Nephron (organoid): ENCODE data around the gene EXPH5.

Source experiments
- H3K27ac Mint-ChIP-seq, 3 experiments: 2 replicates each; pipeline ENCODE4 v1.8.0; 2020; ENCODE audit warnings: mixed read lengths in 3 of 3, mild to moderate bottlenecking in 2 of 3, moderate library complexity in 1 of 3
- H3K27me3 Mint-ChIP-seq: 2 replicates; pipeline ENCODE4 v1.8.0; 2021; ENCODE audit warnings: low read depth, mild to moderate bottlenecking, moderate library complexity, mixed read lengths
- H3K36me3 Mint-ChIP-seq: 2 replicates; pipeline ENCODE4 v1.8.0; 2020; ENCODE audit warnings: low read depth, mixed read lengths
- H3K4me1 Mint-ChIP-seq: 2 replicates; pipeline ENCODE4 v1.8.0; 2020; ENCODE audit warnings: mixed read lengths
- H3K4me3 Mint-ChIP-seq, 3 experiments: 2 replicates each; pipeline ENCODE4 v1.8.0; 2020; ENCODE audit warnings: mild to moderate bottlenecking in 3 of 3, mixed read lengths in 3 of 3, moderate library complexity in 2 of 3
- H3K9me3 Mint-ChIP-seq: 2 replicates; pipeline ENCODE4 v1.8.0; 2020; ENCODE audit warnings: mixed read lengths
- TF ChIP-seq, protein P1 (sequence below), 3 experiments: fragments of 200-600 bp; sonication (generic); IDR thresholded peaks; one replicate each; pipeline ENCODE4 v1.5.0; 2021; ENCODE audit warnings: antibody characterized with exemption in 3 of 3; ENCODE audit not compliant: unreplicated experiment in 3 of 3

EXPH5 gene

DNA sequence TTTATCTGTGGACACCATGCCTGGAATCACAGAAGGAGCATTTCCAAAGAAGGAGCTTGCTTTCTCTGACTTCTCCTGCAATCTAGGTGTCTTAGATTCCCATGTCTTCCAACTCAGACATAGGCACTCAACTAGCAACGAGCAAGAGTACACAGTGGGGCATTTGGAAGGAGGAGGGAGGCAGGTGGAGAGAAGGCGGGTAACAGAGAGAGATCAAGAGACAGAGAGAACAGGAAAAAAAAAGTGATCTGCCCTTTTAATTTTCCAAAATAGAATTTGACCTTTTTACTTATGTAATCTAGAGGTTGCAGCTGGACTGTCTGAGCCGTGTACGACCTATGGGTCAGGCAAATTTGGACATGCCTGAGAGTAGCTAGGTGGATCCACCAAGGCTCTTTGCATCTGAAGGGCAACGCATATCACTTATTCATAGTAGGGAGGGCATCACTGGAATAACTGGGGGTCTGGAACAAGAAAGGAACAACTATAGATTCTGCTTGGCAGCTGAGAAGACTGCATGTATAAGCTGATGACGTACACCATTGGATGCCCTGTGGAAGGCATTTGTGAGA is 58.1 kb downstream of the EXPH5 start:
- H3K4me1 Mint-ChIP-seq, result peaks cover 19% of the 10 kb centered on the region

DNA sequence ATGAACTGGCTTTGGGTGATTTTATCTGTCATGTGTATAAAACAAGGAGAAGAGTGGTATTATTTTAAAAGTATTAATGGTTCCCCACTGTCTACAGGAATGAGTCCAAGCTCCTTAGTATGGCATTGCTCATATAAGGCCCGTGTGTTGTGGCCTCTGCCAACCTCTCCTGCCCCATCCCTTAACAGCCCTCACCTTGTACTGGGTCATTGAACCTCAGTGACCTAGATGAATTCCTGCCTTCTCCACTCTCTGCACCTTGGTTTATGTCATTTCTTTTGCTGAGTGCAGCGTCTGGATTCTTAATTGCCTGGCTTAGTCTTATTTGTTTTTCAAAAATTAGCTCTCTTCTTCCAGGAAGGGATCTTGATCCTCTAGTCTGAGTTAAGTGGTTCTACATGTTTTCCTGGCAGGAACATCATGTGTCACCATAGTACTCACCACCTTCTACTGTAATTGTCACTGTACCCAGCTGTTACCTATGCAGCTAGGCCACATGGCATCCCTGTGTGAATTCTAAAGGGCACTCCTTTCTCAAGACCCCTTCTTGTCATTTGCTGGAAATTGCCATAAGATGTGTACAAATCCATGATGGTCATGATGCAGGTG is 59.2 kb downstream of the EXPH5 start:
- Mint-ChIP-seq H3K4me1 (peaks cover 19% of the 10 kb centered on the region), H3K27ac (no peak overlapping the region), H3K9me3 (no peaks in the 10 kb centered on the region), H3K4me3 (no peak overlapping the region), H3K27me3 (no peaks in the 10 kb centered on the region), H3K36me3 (peaks cover 3% of the 10 kb centered on the region)
- TF ChIP-seq, protein P1, sequence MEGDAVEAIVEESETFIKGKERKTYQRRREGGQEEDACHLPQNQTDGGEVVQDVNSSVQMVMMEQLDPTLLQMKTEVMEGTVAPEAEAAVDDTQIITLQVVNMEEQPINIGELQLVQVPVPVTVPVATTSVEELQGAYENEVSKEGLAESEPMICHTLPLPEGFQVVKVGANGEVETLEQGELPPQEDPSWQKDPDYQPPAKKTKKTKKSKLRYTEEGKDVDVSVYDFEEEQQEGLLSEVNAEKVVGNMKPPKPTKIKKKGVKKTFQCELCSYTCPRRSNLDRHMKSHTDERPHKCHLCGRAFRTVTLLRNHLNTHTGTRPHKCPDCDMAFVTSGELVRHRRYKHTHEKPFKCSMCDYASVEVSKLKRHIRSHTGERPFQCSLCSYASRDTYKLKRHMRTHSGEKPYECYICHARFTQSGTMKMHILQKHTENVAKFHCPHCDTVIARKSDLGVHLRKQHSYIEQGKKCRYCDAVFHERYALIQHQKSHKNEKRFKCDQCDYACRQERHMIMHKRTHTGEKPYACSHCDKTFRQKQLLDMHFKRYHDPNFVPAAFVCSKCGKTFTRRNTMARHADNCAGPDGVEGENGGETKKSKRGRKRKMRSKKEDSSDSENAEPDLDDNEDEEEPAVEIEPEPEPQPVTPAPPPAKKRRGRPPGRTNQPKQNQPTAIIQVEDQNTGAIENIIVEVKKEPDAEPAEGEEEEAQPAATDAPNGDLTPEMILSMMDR (IDR thresholded peaks at IDR 0.05; ENCODE audit: unreplicated experiment in 3 of 3), result no peak

More for the DNA sequence above, 58.1 kb downstream of the EXPH5 start:
- Mint-ChIP-seq H3K4me3 (no peak overlapping the region), H3K9me3 (no peaks in the 10 kb centered on the region), H3K27me3 (no peaks in the 10 kb centered on the region), H3K36me3 (peaks cover 3% of the 10 kb centered on the region), H3K27ac (no peak overlapping the region)
- TF ChIP-seq, protein P1 (IDR thresholded peaks at IDR 0.05; ENCODE audit: unreplicated experiment in 3 of 3), result no peak

DNA sequence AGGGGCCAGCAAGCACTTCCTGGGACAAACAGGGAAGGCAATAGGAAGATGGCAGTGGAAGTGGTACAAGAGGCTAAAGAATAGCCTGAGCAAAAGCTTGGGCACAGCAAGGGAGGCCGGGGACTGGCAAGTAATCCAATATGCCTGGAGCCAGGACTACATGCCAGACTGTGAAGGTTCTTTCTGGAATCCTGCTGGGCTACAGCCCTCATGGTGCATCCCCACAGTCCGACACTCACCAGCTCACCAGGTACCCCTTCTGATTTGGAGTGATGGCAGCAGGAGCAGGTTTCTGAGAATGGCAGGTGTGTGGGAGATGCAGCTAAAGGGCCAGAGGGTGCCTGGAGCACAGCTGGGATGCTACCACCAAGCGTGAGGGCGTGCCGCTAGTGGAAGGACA is 63.1 kb downstream of the EXPH5 start:
- no peaks in the 10 kb centered on the region for H3K4me1 Mint-ChIP-seq
- H3K4me3 Mint-ChIP-seq, result no peak overlapping the region
- no peaks in the 10 kb centered on the region for H3K9me3 Mint-ChIP-seq
- no peaks in the 10 kb centered on the region for H3K27me3 Mint-ChIP-seq
- no peak overlapping the region for H3K27ac Mint-ChIP-seq
- peaks cover 7% of the 10 kb centered on the region for H3K36me3 Mint-ChIP-seq
- TF ChIP-seq, protein P1 (IDR thresholded peaks at IDR 0.05; ENCODE audit: unreplicated experiment in 3 of 3), result no peak

DNA sequence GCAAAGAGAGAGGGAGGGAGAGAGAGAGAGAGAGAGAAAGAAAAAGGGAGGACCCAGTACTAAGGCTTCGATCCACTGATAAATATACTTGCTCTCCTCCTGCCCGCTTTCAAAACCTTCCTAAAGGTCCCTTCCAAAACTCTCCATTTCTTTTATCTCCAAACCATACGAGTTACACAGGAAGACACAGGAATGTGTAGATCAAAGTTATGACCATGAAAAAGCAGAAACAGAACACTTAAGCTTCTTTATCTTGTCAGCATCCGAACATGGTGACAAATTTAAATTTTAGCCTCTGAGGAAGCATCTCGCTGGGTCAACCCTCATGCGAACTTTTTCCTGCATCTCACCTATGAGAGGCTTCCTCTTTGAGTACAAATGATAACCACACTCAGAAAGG is 66.2 kb downstream of the EXPH5 start:
- no peaks in the 10 kb centered on the region for H3K9me3 Mint-ChIP-seq
- no peaks in the 10 kb centered on the region for H3K4me1 Mint-ChIP-seq
- H3K27me3 Mint-ChIP-seq, result no peaks in the 10 kb centered on the region
- H3K27ac Mint-ChIP-seq, result no peak overlapping the region
- peaks cover 4% of the 10 kb centered on the region for H3K36me3 Mint-ChIP-seq
- H3K4me3 Mint-ChIP-seq, result no peak overlapping the region
- TF ChIP-seq, protein P1 (IDR thresholded peaks at IDR 0.05; ENCODE audit: unreplicated experiment in 3 of 3), result no peak

DNA sequence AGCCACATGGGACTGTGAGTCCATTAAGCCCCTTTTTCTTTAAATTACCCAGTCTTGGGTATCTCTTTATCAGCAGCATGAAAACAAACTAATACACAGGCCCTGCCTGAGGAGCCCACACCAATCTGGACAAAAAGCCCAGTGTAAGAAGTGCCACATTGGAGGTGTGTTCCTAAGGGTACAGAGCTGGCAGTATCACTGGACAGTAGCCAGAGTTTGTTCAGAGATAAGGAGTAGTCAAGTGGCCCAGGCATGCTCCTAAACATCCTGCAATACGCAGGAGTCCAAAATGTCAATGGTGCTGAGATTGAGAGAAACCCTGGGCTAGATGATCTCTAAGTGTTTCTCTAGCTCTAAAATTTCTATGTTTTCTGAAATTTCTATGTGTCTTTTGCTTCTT is 68.4 kb downstream of the EXPH5 start:
- peaks cover 7% of the 10 kb centered on the region for H3K36me3 Mint-ChIP-seq

More for the DNA sequence above, 68.4 kb downstream of the EXPH5 start:
- TF ChIP-seq, protein P1 (IDR thresholded peaks at IDR 0.05; ENCODE audit: unreplicated experiment in 3 of 3), result no peak
- no peaks in the 10 kb centered on the region for H3K4me1 Mint-ChIP-seq
- no peak overlapping the region for H3K4me3 Mint-ChIP-seq
- H3K27me3 Mint-ChIP-seq, result no peaks in the 10 kb centered on the region
- H3K9me3 Mint-ChIP-seq, result no peaks in the 10 kb centered on the region
- no peak overlapping the region for H3K27ac Mint-ChIP-seq
